Mesenchymal stem cell (in vitro differentiated cells and primary cell): ENCODE results near the gene SLC35F6.

ENCODE experiments used
- DNase-seq: peaks from one replicate; pipeline ENCODE4 v3.0.0-alpha.2; 2013
- H2AFZ ChIP-seq: one replicate; pipeline ENCODE4 v1.6.1; 2013; ENCODE audit warnings: low read depth, mild to moderate bottlenecking, control low read depth, inconsistent platforms, low read length, moderate library complexity
- H2AK5ac ChIP-seq: 2 replicates; pipeline ENCODE4 v1.6.1; 2013; ENCODE audit warnings: low read length, moderate library complexity, mild to moderate bottlenecking, inconsistent platforms; ENCODE audit not compliant: severe bottlenecking
- H2BK120ac ChIP-seq: one replicate; pipeline ENCODE4 v1.6.1; 2013; ENCODE audit warnings: low read depth, mild to moderate bottlenecking, inconsistent platforms, low read length, moderate library complexity
- H2BK12ac ChIP-seq, 2 experiments: one replicate each; pipeline ENCODE4 v1.6.1; 2013; ENCODE audit warnings: inconsistent platforms in 2 of 2, low read length in 2 of 2, mild to moderate bottlenecking in 2 of 2, moderate library complexity in 2 of 2, control low read depth in 1 of 2
- H2BK15ac ChIP-seq: one replicate; pipeline ENCODE4 v1.6.1; 2013; ENCODE audit warnings: mild to moderate bottlenecking, low read depth, inconsistent platforms; ENCODE audit not compliant: poor library complexity, severe bottlenecking
- H2BK5ac ChIP-seq: 2 replicates; pipeline ENCODE4 v1.6.1; 2013; ENCODE audit warnings: low read depth, mild to moderate bottlenecking, low read length, control low read depth, inconsistent platforms; ENCODE audit not compliant: poor library complexity, severe bottlenecking
- H3K14ac ChIP-seq, 2 experiments: one replicate each; pipeline ENCODE4 v1.6.1; 2013; ENCODE audit warnings: inconsistent platforms in 2 of 2, low read length in 2 of 2, control low read depth in 1 of 2, mild to moderate bottlenecking in 1 of 2, moderate library complexity in 1 of 2
- H3K18ac ChIP-seq, 2 experiments: one replicate each; pipeline ENCODE4 v1.6.1; 2013; ENCODE audit warnings: inconsistent platforms in 2 of 2, low read length in 2 of 2, control low read depth in 1 of 2, low read depth in 1 of 2, mild to moderate bottlenecking in 1 of 2
- H3K23ac ChIP-seq, 2 experiments: one replicate each; pipeline ENCODE4 v1.6.1; 2013; ENCODE audit warnings: inconsistent platforms in 2 of 2, low read length in 2 of 2, mild to moderate bottlenecking in 2 of 2, moderate library complexity in 2 of 2, control low read depth in 1 of 2
- H3K27ac ChIP-seq: 2 replicates; pipeline ENCODE4 v1.5.1; 2013; ENCODE audit warnings: mild to moderate bottlenecking, moderate library complexity, low read length, control low read depth, inconsistent platforms; ENCODE audit not compliant: poor library complexity, severe bottlenecking
- H3K27me3 ChIP-seq, 2 experiments: 2 replicates each; pipeline versions ENCODE4 v1.6.1 to v1.7.0; 2013; ENCODE audit warnings: low read length in 2 of 2, mild to moderate bottlenecking in 2 of 2, moderate library complexity in 2 of 2, control low read depth in 1 of 2, inconsistent platforms in 1 of 2; ENCODE audit not compliant: control insufficient read depth in 1 of 2, insufficient read depth in 1 of 2
- H3K36me3 ChIP-seq, 2 experiments: 2 replicates each; pipeline versions ENCODE4 v1.6.1 to v1.7.0; 2013; ENCODE audit warnings: low read length in 2 of 2, control low read depth in 1 of 2, inconsistent platforms in 1 of 2, low read depth in 1 of 2, mild to moderate bottlenecking in 1 of 2; ENCODE audit not compliant: insufficient read depth in 2 of 2, control insufficient read depth in 1 of 2
- H3K4ac ChIP-seq, 2 experiments: one replicate each; pipeline ENCODE4 v1.6.1; 2013; ENCODE audit warnings: inconsistent platforms in 2 of 2, low read length in 2 of 2, mild to moderate bottlenecking in 2 of 2, moderate library complexity in 2 of 2, control low read depth in 1 of 2, low read depth in 1 of 2
- H3K4me1 ChIP-seq: 2 replicates; pipeline ENCODE4 v1.6.1; 2013; ENCODE audit warnings: low read depth, low read length, control low read depth; ENCODE audit not compliant: control insufficient read depth, insufficient read depth
- H3K4me2 ChIP-seq: 2 replicates; pipeline ENCODE4 v1.6.1; 2013; ENCODE audit warnings: low read length, mild to moderate bottlenecking, inconsistent platforms; ENCODE audit not compliant: poor library complexity, severe bottlenecking
- H3K4me3 ChIP-seq, 2 experiments: 2 replicates each; pipeline versions ENCODE4 v1.5.1 to v1.7.0; 2013; ENCODE audit warnings: low read length in 2 of 2, mild to moderate bottlenecking in 2 of 2, control low read depth in 1 of 2, low read depth in 1 of 2; ENCODE audit not compliant: insufficient read depth in 1 of 2
- H3K79me1 ChIP-seq: replicated peaks from 2 replicates; pipeline ENCODE4 v1.6.1; 2013; ENCODE audit warnings: mild to moderate bottlenecking, control low read depth, low read length, inconsistent platforms; ENCODE audit not compliant: poor library complexity, severe bottlenecking
- H3K9ac ChIP-seq: 2 replicates; pipeline ENCODE4 v1.7.0; 2013; ENCODE audit warnings: mild to moderate bottlenecking, low read length, moderate library complexity
- H3K9me3 ChIP-seq: 2 replicates; pipeline ENCODE4 v1.7.0; 2013; ENCODE audit warnings: mild to moderate bottlenecking, low read length; ENCODE audit not compliant: control insufficient read depth
- H4K8ac ChIP-seq: one replicate; pipeline ENCODE4 v1.6.1; 2013; ENCODE audit warnings: inconsistent platforms, mild to moderate bottlenecking, low read length, moderate library complexity
- H4K91ac ChIP-seq: one replicate; pipeline ENCODE4 v1.6.1; 2013; ENCODE audit warnings: mild to moderate bottlenecking, low read length, inconsistent platforms
- WGBS: methylation state at CpG from one replicate; pipeline ENCODE4 v1.1.7; 2013; ENCODE audit warnings: mixed read lengths; 5-methylcytosine and 5-hydroxymethylcytosine counted together

Gene SLC35F6

GRCh38 chr2:26752656-26753055 lies 11.4 kb upstream of the SLC35F6 start:
- no peak overlapping the region for H3K23ac ChIP-seq
- no peak for DNase-seq
- H3K79me1 ChIP-seq = no peaks in the 10 kb centered on the region
- no peak overlapping the region for H3K27ac ChIP-seq
- peaks cover 8% of the 10 kb centered on the region for H3K4me1 ChIP-seq
- WGBS = 71% methylated on average over 2 of the region's 3 CpGs
- no peak overlapping the region for H2BK5ac ChIP-seq
- H4K8ac ChIP-seq = no peak overlapping the region
- H3K4ac ChIP-seq = no peak overlapping the region
- H2BK12ac ChIP-seq = no peak overlapping the region
- no peaks in the 10 kb centered on the region for H3K36me3 ChIP-seq
- H3K4me2 ChIP-seq = no peak overlapping the region
- H3K18ac ChIP-seq = no peak overlapping the region
- no peak overlapping the region for H4K91ac ChIP-seq
- H3K27me3 ChIP-seq = no peaks in the 10 kb centered on the region
- H3K9me3 ChIP-seq = no peaks in the 10 kb centered on the region
- no peak overlapping the region for H3K9ac ChIP-seq
- H2AFZ ChIP-seq = no peak overlapping the region
- peak overlapping the region; percentile 70 for H2AK5ac ChIP-seq
- no peak overlapping the region for H2BK15ac ChIP-seq
- H2BK120ac ChIP-seq = no peak overlapping the region
- H3K14ac ChIP-seq = no peak overlapping the region
- H3K4me3 ChIP-seq = no peak overlapping the region

- H3K4me3 ChIP-seq = no peak overlapping the region
- no peak overlapping the region for H2AFZ ChIP-seq
- no peak overlapping the region for H3K27ac ChIP-seq
- H3K9ac ChIP-seq = no peak overlapping the region
- H3K4me1 ChIP-seq = peaks cover 15% of the 10 kb centered on the region
- no peak overlapping the region for H4K91ac ChIP-seq
- no peak overlapping the region for H3K4me2 ChIP-seq
- no peak overlapping the region for H2BK15ac ChIP-seq
- no peak overlapping the region for H3K14ac ChIP-seq
- H3K27me3 ChIP-seq = no peaks in the 10 kb centered on the region
- no peaks in the 10 kb centered on the region for H3K79me1 ChIP-seq
- H3K9me3 ChIP-seq = no peaks in the 10 kb centered on the region
- no peak overlapping the region for H2BK5ac ChIP-seq
- no peak overlapping the region for H4K8ac ChIP-seq
- H3K23ac ChIP-seq = no peak overlapping the region
- H2BK12ac ChIP-seq = peak overlapping the region in 1 of 2 experiments; percentile 80
- H2BK120ac ChIP-seq = no peak overlapping the region
- no peaks in the 10 kb centered on the region for H3K36me3 ChIP-seq
- no peak for DNase-seq
- no peak overlapping the region for H3K18ac ChIP-seq
- 100% methylated on average over 1 of the region's 4 CpGs for WGBS
- H3K4ac ChIP-seq = peak overlapping the region in 1 of 2 experiments; percentile 55
- no peak overlapping the region for H2AK5ac ChIP-seq
Measured at GRCh38 chr2:26754539-26754938, 9.5 kb upstream of the SLC35F6 start.

- H2BK15ac ChIP-seq = no peak overlapping the region
- H2BK12ac ChIP-seq = peak overlapping the region in 1 of 2 experiments; percentile 87
- no peak overlapping the region for H4K91ac ChIP-seq
- WGBS = 83% methylated on average over 3 of the region's 4 CpGs
- H4K8ac ChIP-seq = no peak overlapping the region
- H3K9me3 ChIP-seq = no peaks in the 10 kb centered on the region
- no peak overlapping the region for H3K18ac ChIP-seq
- no peak overlapping the region for H2AFZ ChIP-seq
- no peak overlapping the region for H3K4me2 ChIP-seq
- no peaks in the 10 kb centered on the region for H3K79me1 ChIP-seq
- H3K36me3 ChIP-seq = no peaks in the 10 kb centered on the region
- H3K14ac ChIP-seq = no peak overlapping the region
- no peak for DNase-seq
- no peak overlapping the region for H3K23ac ChIP-seq
- no peak overlapping the region for H3K4me3 ChIP-seq
- H3K27ac ChIP-seq = peak overlapping the region; percentile 13
- H3K27me3 ChIP-seq = no peaks in the 10 kb centered on the region
- H3K4ac ChIP-seq = peak overlapping the region in 1 of 2 experiments; percentile 43
- no peak overlapping the region for H3K9ac ChIP-seq
- H2AK5ac ChIP-seq = peak overlapping the region; percentile 14
- H3K4me1 ChIP-seq = peaks cover 15% of the 10 kb centered on the region
- H2BK5ac ChIP-seq = no peak overlapping the region
- no peak overlapping the region for H2BK120ac ChIP-seq
Measured at GRCh38 chr2:26754972-26755670, 9.0 kb upstream of the SLC35F6 start.

- H3K14ac ChIP-seq = no peak overlapping the region
- no peaks in the 10 kb centered on the region for H3K79me1 ChIP-seq
- H3K27ac ChIP-seq = no peak overlapping the region
- peak overlapping the region in 1 of 2 experiments; percentile 100 for H2BK12ac ChIP-seq
- H2BK5ac ChIP-seq = no peak overlapping the region
- peaks cover 15% of the 10 kb centered on the region for H3K4me1 ChIP-seq
- H3K9ac ChIP-seq = no peak overlapping the region
- no peak overlapping the region for H2BK120ac ChIP-seq
- H3K4me2 ChIP-seq = no peak overlapping the region
- no peaks in the 10 kb centered on the region for H3K9me3 ChIP-seq
- no peak overlapping the region for H2BK15ac ChIP-seq
- H3K36me3 ChIP-seq = no peaks in the 10 kb centered on the region
- H3K27me3 ChIP-seq = no peaks in the 10 kb centered on the region
- 89% methylated on average over 4 of the region's 5 CpGs for WGBS
- H3K23ac ChIP-seq = no peak overlapping the region
- no peak for DNase-seq
- peak overlapping the region; percentile 72 for H4K8ac ChIP-seq
- no peak overlapping the region for H4K91ac ChIP-seq
- H2AFZ ChIP-seq = no peak overlapping the region
- H3K4me3 ChIP-seq = no peak overlapping the region
- H3K18ac ChIP-seq = peak overlapping the region; percentile 15 to 85
- H2AK5ac ChIP-seq = peak overlapping the region; percentile 62
- peak overlapping the region in 1 of 2 experiments; percentile 8 for H3K4ac ChIP-seq
Measured at GRCh38 chr2:26756337-26756736, 7.7 kb upstream of the SLC35F6 start.
